ENCODE data around the gene EFCAB8. TPM values are rescaled to one million over a fixed set of nuclear protein-coding genes. Genes with fewer than 3 reads are reported as not detected.
A peak's percentile ranks its signal among the peaks of the same experiment; 100 is the strongest.

Gene EFCAB8
- total RNA-seq, 1 experiment from 2014 or later = 1.8 TPM

- Mint-ChIP-seq H3K27me3 (ENCODE audit: insufficient read depth, unreplicated experiment) (peaks cover 7% of the 10 kb centered on the region), H3K9me3 (ENCODE audit: unreplicated experiment) (no peaks in the 10 kb centered on the region), H3K4me1 (ENCODE audit: low read depth, unreplicated experiment) (no peaks in the 10 kb centered on the region)
These were observed 49.9 kb downstream of the EFCAB8 start for GRCh38 chr20:32908334-32909292.

GRCh38 chr20:32909451-32909850, 50.7 kb downstream of the EFCAB8 start:
- Mint-ChIP-seq H3K4me1 (ENCODE audit: low read depth, unreplicated experiment) (no peaks in the 10 kb centered on the region), H3K4me3 (ENCODE audit: unreplicated experiment) (no peak overlapping the region), H3K27ac (ENCODE audit: unreplicated experiment) (no peak overlapping the region), H3K9me3 (ENCODE audit: unreplicated experiment) (no peaks in the 10 kb centered on the region), H3K27me3 (ENCODE audit: insufficient read depth, unreplicated experiment) (peaks cover 7% of the 10 kb centered on the region), H3K36me3 (ENCODE audit: insufficient read depth, unreplicated experiment) (no peaks in the 10 kb centered on the region)
- Histone ChIP-seq H3K4me1 (no peaks in the 10 kb centered on the region), H3K27me3 (replicated peaks; ENCODE audit: control insufficient read depth, insufficient read depth, low read length) (no peaks in the 10 kb centered on the region), H3K4me3 (ENCODE audit: low read depth, low read length) (no peak overlapping the region), H3K36me3 (ENCODE audit: control insufficient read depth, insufficient read depth, low read length) (no peaks in the 10 kb centered on the region), H3K9me3 (no peaks in the 10 kb centered on the region)
- BruUV-seq (replicated peaks) = no TSS peak
- TF ChIP-seq CTCF (IDR thresholded peaks at IDR 0.05; ENCODE audit: insufficient read depth in 1 of 2, low read depth in 1 of 2, low read length in 1 of 2, severe bottlenecking in 1 of 2, unreplicated experiment in 1 of 2) = no peak
- intact Hi-C loops (cut with micrococcal nuclease; ENCODE audit: unreplicated experiment) = loop anchor here (10.0 kb wide), 1 partner anchor 95 kb away; the partner anchor contains the start of genes BPIFB2 and SUN5
- ChIA-PET CTCF (interaction anchor here (0.6 kb wide), 2 partner anchors 111 to 187 kb away, joined by 3 read pairs; no protein-coding TSS in a partner anchor), POLR2A (no interaction called here)
- DNase-seq = peak in 1 of 2 experiments; percentile 26

More at GRCh38 chr20:32908334-32909292, 49.9 kb downstream of the EFCAB8 start:
- DNase-seq = peak in 1 of 2 experiments; percentile 45
- Histone ChIP-seq H3K27me3 (replicated peaks; ENCODE audit: control insufficient read depth, insufficient read depth, low read length) (no peaks in the 10 kb centered on the region), H3K36me3 (ENCODE audit: control insufficient read depth, insufficient read depth, low read length) (no peaks in the 10 kb centered on the region), H3K4me1 (no peaks in the 10 kb centered on the region), H3K9me3 (no peaks in the 10 kb centered on the region), H3K4me3 (ENCODE audit: low read depth, low read length) (no peak overlapping the region)
- CTCF ChIA-PET = interaction anchor here (0.6 kb wide), 2 partner anchors 112 to 188 kb away, joined by 3 read pairs; no protein-coding TSS in a partner anchor
- POLR2A ChIA-PET = no interaction called here
- Mint-ChIP-seq H3K27ac (ENCODE audit: unreplicated experiment) (no peak overlapping the region), H3K4me3 (ENCODE audit: unreplicated experiment) (no peak overlapping the region), H3K36me3 (ENCODE audit: insufficient read depth, unreplicated experiment) (no peaks in the 10 kb centered on the region)
- TF ChIP-seq CTCF (IDR thresholded peaks at IDR 0.05; ENCODE audit: insufficient read depth in 1 of 2, low read depth in 1 of 2, low read length in 1 of 2, severe bottlenecking in 1 of 2, unreplicated experiment in 1 of 2) = no peak
- no TSS peak for BruUV-seq (replicated peaks)
- intact Hi-C loops (cut with micrococcal nuclease; ENCODE audit: unreplicated experiment) = loop anchor here (10.0 kb wide), 1 partner anchor 96 kb away; the partner anchor contains the start of genes BPIFB2 and SUN5

- BruUV-seq (replicated peaks) = no TSS peak
- no peaks in the 10 kb centered on the region for H3K4me1 ChIP-seq
- H3K27me3 Mint-ChIP-seq (ENCODE audit: insufficient read depth, unreplicated experiment) = peaks cover 7% of the 10 kb centered on the region
- H3K9me3 Mint-ChIP-seq (ENCODE audit: unreplicated experiment) = no peaks in the 10 kb centered on the region
- TF ChIP-seq CTCF (IDR thresholded peaks at IDR 0.05; ENCODE audit: insufficient read depth in 1 of 2, low read depth in 1 of 2, low read length in 1 of 2, severe bottlenecking in 1 of 2, unreplicated experiment in 1 of 2) = no peak
- no peaks in the 10 kb centered on the region for H3K27me3 ChIP-seq (replicated peaks; ENCODE audit: control insufficient read depth, insufficient read depth, low read length)
- intact Hi-C loops (cut with micrococcal nuclease; ENCODE audit: unreplicated experiment) = loop anchor here (10.0 kb wide), 1 partner anchor 95 kb away; the partner anchor contains the start of genes BPIFB2 and SUN5
- H3K9me3 ChIP-seq = peaks cover under 1% of the 10 kb centered on the region
- H3K36me3 Mint-ChIP-seq (ENCODE audit: insufficient read depth, unreplicated experiment) = no peaks in the 10 kb centered on the region
- CTCF ChIA-PET = interaction anchor here (0.7 kb wide), 2 partner anchors 9 to 652 kb away, joined by 3 to 5 read pairs; no protein-coding TSS in a partner anchor
- DNase-seq = peak in 1 of 2 experiments; percentile 46
- no peaks in the 10 kb centered on the region for H3K4me1 Mint-ChIP-seq (ENCODE audit: low read depth, unreplicated experiment)
- no peak overlapping the region for H3K4me3 Mint-ChIP-seq (ENCODE audit: unreplicated experiment)
- no peak overlapping the region for H3K27ac Mint-ChIP-seq (ENCODE audit: unreplicated experiment)
- H3K4me3 ChIP-seq (ENCODE audit: low read depth, low read length) = no peak overlapping the region
- POLR2A ChIA-PET = no interaction called here
- no peaks in the 10 kb centered on the region for H3K36me3 ChIP-seq (ENCODE audit: control insufficient read depth, insufficient read depth, low read length)
These were observed 51.3 kb downstream of the EFCAB8 start for GRCh38 chr20:32909896-32910571.

Data from Caco-2 (cell line).